H7 (cell line): ENCODE results near the gene MAGEA8. TPM values are rescaled to one million over a fixed set of nuclear protein-coding genes. Genes with fewer than 3 reads are reported as not detected.
"Not testable (repeated sequence)": the region's sequence is repeated elsewhere in the genome, so short reads cannot be mapped to it uniquely, and the experiment has no call there.

Experiments
- DNase-seq: peaks from one replicate; pipeline ENCODE4 v3.0.0; 2012
- H3K27me3 ChIP-seq: 2 replicates; pipeline ENCODE4 v1.6.0; 2011; ENCODE audit warnings: mild to moderate bottlenecking, low read length; ENCODE audit not compliant: control insufficient read depth, insufficient read depth
- H3K36me3 ChIP-seq: replicated peaks from 2 replicates; pipeline ENCODE4 v1.5.1; 2011; ENCODE audit warnings: low read length; ENCODE audit not compliant: control insufficient read depth, insufficient read depth
- H3K4me3 ChIP-seq: 2 replicates; pipeline ENCODE4 v1.5.1; 2011; ENCODE audit warnings: low read depth, mild to moderate bottlenecking, control low read depth, low read length, moderate library complexity; ENCODE audit not compliant: insufficient read depth
- total RNA-seq: library from RNA; depleted of rRNA; stranded (reverse); fragments of >200 nt; shearing (Covaris generic); gene quantifications from 2 replicates; pipeline ENCODE4 v1.2.3, GENCODE V29; 2014

The MAGEA8 gene
- total RNA-seq, 1 experiment from 2014 or later, result not detected

DNA sequence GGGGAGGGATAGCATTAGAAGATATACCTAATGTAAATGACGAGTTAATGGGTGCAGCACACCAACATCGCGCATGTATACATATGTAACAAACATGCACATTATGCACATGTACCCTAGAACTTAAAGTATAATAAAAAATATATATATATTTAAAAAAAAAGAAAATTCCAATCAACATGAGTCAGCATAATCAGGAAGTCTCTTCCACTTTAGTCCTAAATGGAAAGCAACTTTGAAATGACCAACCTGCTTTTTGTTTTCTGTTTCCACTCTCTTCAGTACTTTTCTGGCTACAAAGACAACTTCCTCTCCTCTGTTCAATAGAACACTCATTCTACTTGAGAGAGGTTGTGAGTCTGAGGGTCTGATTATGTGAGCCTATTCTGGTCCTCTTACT is 13.5 kb upstream of the MAGEA8 start:
- no peak for DNase-seq
- H3K36me3 ChIP-seq, result no peaks in the 10 kb centered on the region
- no peak overlapping the region for H3K4me3 ChIP-seq
- H3K27me3 ChIP-seq, result no peaks in the 10 kb centered on the region

DNA sequence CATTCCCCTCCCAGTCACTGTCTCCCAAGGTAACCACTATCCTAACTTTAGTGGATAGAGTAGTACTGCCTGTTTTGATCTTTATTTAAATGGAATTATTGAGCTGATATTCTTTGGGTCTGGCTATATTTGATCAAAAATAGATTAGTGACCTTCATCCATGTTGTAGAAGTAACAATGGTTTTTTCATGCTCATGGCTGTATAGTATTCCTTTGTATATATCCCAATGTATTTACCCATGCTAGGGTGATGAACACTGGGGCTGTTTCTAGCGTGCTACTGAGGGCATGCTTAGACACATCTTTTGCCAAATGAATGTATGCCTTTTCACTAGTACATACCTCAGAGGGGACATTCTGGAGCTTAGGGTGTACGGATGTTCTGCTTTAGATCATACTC is 10.1 kb upstream of the MAGEA8 start:
- DNase-seq, result no peak
- Histone ChIP-seq H3K27me3 (no peaks in the 10 kb centered on the region), H3K36me3 (no peaks in the 10 kb centered on the region), H3K4me3 (no peak overlapping the region)

DNA sequence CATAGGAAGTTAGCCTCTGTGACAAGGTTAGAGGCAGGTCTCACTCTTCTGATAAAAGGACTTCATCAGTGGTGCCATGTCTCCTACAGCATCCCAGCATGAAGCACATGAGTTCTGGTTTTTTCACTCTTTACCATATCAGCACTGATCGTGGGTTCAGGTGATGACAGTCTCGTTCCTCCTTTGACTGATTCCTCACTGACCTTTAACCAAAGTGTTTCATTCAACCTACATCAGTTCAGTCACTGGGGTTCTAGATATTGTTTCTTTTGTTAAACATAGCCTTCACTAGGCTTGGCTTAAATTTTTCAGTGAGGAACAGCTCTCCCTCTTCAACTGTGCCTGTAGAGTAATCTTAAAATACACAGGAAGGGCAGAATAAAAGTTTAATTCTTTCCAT is 9.6 kb upstream of the MAGEA8 start:
- no peak overlapping the region for H3K4me3 ChIP-seq
- H3K36me3 ChIP-seq, result no peaks in the 10 kb centered on the region
- no peaks in the 10 kb centered on the region for H3K27me3 ChIP-seq
- DNase-seq, result no peak

DNA sequence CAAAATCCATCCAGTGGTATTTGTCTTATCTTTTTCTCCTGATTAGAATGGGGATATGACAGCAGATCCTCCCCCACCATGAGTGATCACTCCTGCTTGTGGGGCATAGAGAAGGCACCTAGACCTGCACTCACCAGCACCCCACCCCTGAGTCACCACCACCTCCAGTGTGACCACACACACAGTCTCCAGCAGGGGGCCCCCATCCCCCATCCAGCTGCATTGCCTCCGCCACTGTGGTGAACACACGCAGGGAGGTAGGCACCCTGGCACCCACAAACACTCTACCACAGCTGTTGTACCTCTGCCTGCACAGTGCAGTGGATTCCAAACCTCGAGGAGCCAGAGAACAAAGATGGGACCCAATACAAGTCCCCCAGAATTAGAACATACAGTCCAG is 9.0 kb upstream of the MAGEA8 start:
- DNase-seq, result peak; percentile 61
- Histone ChIP-seq H3K27me3 (no peaks in the 10 kb centered on the region), H3K36me3 (no peaks in the 10 kb centered on the region), H3K4me3 (no peak overlapping the region)

DNA sequence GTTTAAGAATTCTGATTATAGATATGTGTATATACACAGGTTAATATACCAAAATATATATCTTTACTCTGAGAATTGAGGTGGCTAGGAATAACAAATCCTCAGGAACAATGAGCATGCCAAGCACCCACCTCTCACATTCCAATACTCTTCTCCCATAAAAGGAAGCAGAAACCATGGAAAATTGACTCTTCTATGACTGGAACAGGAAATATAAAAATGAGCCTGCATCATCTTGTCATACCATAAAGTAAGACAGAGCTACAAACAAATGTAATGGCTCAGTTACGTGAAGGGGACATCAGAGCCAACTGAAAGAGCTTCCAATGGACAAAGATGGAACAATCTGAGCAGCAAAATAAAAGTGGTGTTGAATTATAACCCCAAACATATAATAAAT is 3.8 kb upstream of the MAGEA8 start:
- DNase-seq, result no peak
- Histone ChIP-seq H3K36me3 (no peaks in the 10 kb centered on the region), H3K4me3 (no peak overlapping the region)

DNA sequence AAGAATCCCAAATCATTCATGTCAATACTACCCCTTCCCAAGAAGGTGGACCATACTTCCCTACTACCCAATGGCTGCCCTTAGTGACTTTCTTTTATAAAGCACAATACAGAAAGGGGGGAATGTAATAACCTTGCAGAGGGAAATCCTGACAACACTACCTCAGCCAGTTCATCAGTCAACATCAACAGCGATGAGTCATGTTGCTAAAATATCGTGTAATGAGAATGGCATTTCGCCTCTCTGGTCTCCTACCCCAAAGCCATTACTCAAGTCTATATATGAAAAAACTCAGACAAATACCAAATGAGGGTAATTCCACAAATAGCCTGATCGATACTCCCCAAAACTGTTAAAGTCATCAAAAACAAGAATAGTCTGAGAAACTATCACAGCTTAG is 3.3 kb upstream of the MAGEA8 start:
- no peak for DNase-seq
- Histone ChIP-seq H3K36me3 (no peaks in the 10 kb centered on the region), H3K27me3 (no peaks in the 10 kb centered on the region), H3K4me3 (no peak overlapping the region)

More for the DNA sequence above, 3.8 kb upstream of the MAGEA8 start:
- no peaks in the 10 kb centered on the region for H3K27me3 ChIP-seq

DNA sequence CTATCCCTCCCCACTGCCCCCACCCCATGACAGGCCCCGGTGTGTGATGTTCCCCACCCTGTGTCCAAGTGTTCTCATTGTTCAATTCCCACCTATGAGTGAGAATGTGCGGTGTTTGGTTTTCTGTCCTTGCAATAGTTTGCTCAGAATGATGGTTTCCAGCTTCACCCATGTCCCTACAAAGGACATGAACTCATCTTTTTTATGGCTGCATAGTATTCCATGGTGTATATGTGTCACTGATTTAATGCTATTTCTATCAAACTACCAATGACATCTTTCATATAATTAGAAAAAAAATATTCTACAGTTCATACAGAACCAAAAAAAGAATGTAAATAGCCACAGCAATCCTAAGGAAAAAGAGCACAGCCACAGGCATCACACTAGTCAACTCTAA is 9.8 kb downstream of the MAGEA8 start:
- H3K4me3 ChIP-seq, H3K27me3 ChIP-seq, DNase-seq, H3K36me3 ChIP-seq: not testable (repeated sequence)

DNA sequence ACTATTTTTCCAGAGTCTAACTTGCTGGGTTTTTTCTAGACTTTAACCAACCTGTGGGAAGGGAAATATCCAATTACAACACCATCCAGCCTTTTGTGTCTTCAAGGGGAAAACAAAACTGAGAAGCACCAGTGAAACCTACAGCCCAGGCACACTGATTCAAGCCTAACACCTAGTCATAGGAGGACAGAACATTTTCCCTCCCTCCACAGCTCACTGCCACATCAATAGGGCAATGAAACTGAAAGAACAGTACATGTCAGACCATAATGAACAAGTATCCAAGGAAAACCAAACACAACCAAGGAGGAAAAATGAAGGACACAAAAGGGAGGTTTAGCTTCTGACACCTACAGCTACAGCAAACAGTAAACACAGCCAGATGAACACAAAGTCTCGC is 17.6 kb downstream of the MAGEA8 start:
- DNase-seq, result no peak
- no peaks in the 10 kb centered on the region for H3K27me3 ChIP-seq
- H3K4me3 ChIP-seq, result no peak overlapping the region
- H3K36me3 ChIP-seq, result no peaks in the 10 kb centered on the region

DNA sequence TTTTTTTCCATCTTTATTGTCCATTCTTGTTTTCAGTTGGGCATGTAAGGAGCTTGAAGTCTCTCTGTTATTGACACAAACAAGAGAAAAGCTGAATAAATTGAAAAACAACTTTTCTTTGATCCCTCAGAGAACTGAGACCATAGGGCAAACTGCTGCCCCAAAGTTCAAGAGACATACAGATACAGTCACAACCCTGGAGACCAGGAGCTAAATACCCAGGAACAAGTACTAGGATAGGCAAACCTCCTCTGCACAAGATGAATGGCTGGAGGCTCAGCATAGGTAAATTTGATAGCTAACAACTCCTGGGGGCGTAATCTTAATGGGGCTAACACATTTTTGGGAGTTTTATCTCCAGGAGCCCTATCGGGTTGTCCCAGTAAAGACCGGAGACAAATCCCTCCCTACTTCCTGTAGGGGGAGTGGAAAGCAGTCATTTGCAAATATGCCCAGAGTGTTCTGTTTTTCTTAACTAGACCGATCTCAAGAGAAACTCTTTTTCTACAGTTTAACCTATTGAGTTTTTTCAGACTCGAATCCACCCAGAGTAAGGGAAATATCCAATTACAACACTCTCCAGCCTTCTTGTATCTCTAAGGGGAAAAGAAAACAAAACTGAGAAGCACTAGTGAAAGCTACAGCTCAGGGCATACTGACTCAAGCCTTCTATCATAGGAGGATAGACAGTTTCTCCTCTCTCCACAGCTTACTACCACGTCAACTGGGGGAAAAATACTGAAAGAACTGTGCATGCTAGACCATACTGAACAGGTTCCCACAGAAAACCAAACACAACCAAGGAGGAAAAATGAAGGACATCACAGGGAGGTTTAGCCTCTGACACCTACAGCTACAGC is 23.1 kb downstream of the MAGEA8 start:
- H3K27me3 ChIP-seq, result no peaks in the 10 kb centered on the region
- DNase-seq, result peak; percentile 13
- no peak overlapping the region for H3K4me3 ChIP-seq
- H3K36me3 ChIP-seq, result no peaks in the 10 kb centered on the region

DNA sequence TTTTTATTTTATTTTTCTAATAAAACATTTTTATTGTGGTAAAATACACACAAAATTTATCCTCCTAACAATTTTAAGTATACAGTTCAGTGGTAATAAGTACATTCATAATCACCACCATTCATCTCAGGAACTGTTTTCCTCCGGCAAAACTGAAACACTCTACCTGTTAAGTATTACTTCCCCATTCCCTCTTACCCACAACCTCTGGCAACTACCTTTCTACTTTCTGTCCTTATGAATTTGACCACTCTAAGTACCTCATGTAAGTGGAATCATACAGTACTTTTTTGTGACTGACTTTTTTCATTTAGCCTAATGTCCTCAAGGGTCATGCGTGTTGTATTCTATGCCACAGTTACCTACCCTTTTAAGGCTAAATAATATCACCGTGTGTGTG is 27.3 kb downstream of the MAGEA8 start:
- H3K36me3 ChIP-seq, result no peaks in the 10 kb centered on the region
- no peak overlapping the region for H3K4me3 ChIP-seq
- no peaks in the 10 kb centered on the region for H3K27me3 ChIP-seq
- DNase-seq, result no peak

DNA sequence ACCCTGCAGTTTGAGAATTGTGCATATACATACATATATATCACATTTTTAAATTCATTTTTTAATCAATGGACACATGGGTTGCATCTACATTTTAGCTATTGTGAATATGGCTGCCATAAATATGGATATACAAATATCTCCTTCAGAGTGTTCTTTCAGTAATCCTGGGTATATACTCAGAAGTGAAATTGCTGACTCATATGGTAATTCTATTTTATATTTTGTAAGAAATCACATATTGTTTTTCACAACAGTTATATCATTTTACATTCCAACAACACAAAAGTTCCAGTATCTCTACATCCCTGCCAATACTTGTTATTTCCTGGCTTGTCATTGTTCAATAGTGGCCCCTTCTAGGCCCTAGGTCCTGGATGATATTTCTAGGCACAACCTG is 27.7 kb downstream of the MAGEA8 start:
- no peaks in the 10 kb centered on the region for H3K36me3 ChIP-seq
- no peak for DNase-seq
- H3K27me3 ChIP-seq, result no peaks in the 10 kb centered on the region
- no peak overlapping the region for H3K4me3 ChIP-seq

DNA sequence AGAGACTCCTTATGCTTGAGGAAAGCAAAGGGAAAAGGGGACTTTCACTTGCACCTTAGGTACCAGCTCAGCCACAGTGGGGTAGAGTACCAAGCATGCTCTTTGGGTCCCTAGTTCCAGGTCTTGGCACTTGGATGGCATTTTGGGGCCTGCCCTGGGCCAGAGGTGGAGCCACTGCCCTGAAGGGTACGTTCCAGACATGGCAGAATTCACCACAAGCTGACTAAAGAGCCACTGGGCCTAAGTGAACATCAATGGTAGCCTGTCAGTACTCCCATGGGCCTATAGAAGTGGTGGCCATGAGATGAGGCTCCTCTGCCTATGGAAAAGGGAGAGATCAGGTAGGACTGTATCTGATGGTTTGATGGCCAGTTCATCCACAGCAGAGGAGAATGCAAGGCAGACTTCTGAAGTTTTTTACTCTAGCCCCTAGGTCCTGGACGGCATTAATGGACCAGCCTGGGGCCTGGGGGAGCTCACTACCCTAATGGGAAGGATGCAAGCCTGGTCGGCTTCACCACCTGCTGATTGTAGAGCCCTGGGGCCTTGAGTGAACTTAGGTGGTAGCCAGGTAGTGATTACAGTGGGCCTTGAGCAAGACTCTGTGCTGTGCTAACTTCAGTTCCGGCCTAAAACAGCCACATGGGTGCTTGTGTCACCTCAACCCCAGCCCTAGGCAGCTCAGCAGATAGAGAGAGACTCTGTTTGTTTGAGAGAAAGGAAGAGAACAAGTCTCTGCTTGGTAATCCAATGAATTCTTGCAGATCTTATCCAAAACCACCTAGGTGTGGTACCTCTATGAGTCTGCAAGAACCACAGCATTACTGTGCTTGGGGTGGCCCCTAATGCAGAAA is 28.6 kb downstream of the MAGEA8 start:
- Histone ChIP-seq H3K36me3 (no peaks in the 10 kb centered on the region), H3K4me3 (no peak overlapping the region), H3K27me3 (no peaks in the 10 kb centered on the region)
- no peak for DNase-seq

DNA sequence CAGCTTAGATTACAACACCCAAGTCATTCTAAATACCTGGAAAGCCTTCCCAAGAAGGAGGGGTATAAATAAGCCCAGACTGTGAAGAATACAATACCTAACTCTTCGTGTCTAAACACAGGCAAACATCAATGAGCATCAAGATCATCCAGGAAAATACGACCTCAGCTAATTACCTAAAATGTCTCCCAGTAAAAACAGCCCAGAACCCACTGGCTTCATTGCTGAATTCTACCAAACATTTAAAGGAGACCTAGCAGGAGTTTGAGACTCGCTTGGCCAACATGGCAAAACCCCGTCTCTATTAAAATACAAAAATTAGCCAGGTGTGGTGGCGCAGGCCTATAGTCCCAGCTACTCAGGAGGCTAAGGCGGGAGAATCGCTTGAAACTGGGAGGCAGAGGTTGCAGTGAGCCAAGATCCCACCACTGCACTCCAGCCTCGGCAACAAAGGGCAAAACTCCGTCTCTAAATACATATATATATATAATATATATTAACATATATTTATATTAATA is 29.3 kb downstream of the MAGEA8 start:
- no peak for DNase-seq
- H3K36me3 ChIP-seq, result no peaks in the 10 kb centered on the region
- H3K27me3 ChIP-seq, result no peaks in the 10 kb centered on the region
- H3K4me3 ChIP-seq, result no peak overlapping the region

DNA sequence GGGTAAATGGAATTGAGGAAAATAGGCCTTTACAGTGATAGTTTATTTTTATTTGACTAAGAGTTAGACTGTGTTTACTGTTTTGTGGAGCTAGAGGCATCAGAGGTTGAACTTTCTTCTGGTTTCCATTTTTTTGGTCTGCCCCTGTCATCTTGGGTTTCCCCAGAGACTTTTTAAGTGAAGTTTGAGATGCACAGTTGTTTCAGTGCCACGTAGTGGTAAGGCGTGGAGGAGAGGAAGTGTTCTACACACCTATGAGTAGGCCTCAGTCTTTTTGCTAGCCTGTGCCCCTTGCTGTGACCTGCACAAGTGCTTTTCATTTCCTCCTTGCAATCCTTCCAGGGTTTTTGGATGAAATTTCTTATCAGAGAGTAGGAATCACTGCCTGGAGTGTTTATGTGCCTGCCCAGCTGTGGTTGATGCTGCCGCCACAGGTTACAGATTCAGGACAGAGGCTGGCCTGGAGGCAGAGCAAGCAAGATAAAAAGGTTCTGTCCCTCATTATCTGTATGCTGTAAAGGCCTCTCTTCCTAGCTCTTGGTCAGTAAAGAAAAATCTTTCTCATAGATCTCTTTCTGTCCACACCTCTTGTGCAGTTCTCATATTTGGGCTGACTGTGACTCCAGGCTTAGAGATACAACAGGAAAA is 35.9 kb downstream of the MAGEA8 start:
- Histone ChIP-seq H3K36me3 (no peaks in the 10 kb centered on the region), H3K27me3 (no peaks in the 10 kb centered on the region), H3K4me3 (no peak overlapping the region)
- DNase-seq, result no peak
